Stimulated activated CD4-positive, alpha-beta T cell treated with anti-CD3 and anti-CD28 coated beads, Interleukin-4, amount 100 ng/mL, for 24 hours (primary cell): ENCODE measurements around the gene HMCN1.
"Not testable (repeated sequence)": the region's sequence is repeated elsewhere in the genome, so short reads cannot be mapped to it uniquely, and the experiment has no call there.

Experiments
- DNase-seq: peaks from one replicate; pipeline ENCODE4 v3.0.0-alpha.2; 2020

The HMCN1 gene

DNA sequence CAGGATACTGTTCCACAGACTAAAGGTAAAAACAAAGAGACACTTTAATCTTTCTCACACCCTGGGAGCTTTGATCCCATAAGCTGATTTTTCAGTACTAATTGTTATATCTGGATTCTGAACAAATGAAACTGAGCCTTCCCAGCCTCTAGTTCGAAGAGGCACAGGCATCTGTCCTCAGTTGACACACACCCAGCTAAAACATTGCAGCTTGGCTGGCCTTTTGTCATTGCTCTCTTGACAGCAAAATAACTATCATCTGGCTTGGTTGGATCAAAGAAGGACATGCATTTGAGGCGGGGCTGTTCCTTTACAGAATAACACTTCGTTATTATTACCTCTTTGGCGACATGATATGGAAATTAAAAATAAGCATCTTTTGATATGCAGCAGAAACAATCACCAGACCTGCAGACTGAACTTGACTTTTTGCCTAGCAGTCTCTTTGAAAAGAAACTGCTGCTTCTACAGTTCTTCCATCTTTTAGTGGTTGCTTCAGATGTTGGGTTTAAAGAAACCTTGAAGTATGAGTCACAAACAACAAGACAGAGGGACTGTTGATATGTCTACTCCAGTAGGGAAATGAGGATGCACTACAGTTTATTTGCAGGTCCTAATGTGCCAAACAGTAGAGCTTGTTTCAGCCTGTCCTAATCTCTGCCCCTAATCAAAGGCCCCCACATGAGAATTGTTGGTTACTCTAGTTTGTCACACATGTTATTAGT is 474.4 kb downstream of the HMCN1 start:
- no peak for DNase-seq

- DNase-seq = no peak
These were observed 476.1 kb downstream of the HMCN1 start for GRCh38 chr1:186210258-186210657.

DNA sequence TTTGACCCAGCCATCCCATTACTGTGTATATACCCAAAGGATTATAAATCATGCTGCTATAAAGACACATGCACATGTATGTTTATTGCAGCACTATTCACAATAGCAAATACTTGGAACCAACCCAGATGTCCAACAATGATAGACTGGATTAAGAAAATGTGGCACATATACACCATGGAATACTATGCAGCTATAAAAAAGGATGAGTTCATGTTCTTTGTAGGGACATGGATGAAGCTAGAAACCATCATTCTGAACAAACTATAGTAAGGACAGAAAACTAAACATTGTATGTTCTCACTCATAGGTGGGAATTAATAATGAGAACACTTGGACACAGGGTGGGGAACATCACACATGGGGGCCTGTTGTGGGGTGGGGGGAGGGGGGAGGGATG is 477.4 kb downstream of the HMCN1 start:
- DNase-seq = not testable (repeated sequence)

DNA sequence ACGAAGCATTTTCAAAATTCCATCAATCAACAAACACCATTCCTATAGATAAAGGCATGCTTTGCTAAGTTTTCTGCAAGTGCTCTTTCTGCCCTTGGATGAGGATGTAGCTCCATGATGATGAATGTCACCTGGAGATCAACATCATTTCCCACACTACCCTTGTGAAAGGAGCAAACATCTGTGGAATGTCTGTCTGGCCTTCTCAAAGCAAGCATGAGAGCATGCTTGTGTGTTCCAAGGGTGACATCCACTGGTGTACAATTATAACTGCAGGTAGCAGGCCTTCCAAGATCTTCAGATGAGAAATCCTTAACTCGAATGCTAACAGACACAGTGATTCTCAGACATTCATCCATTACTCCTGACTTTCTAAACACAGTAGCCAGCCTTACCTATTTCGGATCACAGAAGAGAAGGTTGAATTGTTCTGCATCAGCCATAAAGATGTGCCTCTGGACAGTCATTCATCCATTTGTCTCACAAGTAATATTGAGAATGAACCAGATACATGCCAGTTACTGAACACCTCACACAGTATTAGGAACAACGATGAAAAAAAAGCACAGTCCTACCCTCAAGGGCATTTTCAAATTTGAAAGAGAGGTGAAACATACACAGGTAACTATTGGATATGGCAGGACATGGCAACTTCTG is 478.5 kb downstream of the HMCN1 start:
- DNase-seq = no peak

DNA sequence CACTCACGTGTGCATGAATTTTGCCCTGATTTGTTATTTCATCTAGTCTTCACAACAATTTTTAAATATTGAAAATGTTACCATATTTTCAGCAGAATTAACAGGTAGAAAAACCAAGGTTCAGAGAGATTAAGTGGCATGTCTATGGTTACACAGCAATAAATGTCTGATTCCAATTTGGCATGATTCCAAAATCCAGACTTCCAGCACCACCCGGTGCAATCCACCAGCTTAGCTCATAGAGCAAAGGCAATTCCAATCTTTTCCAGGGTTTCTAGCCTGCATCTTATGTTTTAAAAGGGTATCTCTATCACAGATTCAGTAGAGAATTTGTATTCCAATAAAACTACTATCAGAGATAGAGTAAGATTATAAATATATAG is 479.0 kb downstream of the HMCN1 start:
- no peak for DNase-seq

DNA sequence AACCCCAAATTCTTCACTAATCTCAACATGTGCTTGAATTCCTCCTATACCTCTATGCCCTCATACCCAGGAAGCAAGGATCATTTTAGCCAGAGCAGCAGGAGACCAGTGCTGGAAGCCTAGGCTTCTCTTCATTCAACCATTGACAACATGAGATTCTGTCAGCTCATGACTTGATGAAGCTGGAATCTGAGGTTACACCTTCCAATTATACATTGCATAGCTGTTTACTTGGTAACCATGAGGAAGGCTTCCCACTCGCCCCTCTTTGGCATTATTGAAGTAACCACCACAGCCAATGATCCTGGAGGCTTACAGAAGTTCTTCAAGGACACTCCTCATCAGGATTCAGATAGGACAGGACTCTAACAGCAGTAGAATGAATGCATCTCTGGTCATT is 480.6 kb downstream of the HMCN1 start:
- no peak for DNase-seq

DNA sequence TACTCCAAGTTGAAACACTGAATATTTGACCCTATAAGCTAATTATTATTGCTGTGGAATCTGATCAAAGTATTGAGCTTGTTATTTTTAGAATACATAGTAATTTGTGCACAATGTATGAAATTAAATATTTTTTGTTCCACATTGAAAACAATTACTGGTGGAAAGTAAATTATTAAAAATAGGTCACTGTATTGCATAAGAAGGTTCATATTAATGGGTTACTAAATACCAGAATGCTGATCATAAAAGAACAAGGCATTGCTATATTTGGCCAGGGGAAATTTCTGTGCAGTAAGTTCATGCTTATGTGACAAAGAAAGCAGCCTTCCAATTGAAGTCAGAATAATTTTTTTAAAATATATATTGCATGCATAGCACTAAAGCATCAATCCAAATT is 481.4 kb downstream of the HMCN1 start:
- DNase-seq = no peak

DNA sequence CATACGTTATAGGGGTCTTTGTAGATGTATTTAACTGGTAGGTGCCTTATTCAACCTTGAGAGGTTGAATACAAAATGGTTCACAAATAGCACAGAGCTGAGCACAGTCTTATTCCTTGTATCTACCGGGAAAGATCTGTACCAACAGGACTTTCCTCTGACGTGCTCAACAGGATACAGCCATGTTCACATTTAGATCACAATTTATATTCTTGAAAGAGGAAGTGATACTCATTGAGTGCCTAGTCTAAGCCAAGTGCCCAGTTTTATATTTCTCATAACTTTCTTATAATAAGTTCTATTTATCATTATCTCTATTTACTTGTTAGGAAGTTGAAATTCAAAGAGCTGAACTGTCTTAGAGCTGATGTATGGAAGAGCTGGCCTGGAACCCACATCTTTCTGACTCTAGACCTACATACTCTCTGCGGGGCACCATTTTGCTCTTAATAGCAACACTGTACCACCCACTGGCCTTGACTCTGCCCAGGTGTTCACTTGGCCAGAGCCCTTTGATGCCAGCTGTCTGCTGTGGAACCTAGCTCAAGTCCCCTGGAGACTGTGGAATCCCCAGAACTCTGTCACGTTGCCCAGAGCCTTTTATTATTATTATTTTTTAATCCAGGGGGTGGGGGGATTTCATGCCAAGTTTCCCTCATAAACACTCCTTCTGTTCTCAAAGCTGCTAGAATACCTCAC is 484.6 kb downstream of the HMCN1 start:
- no peak for DNase-seq

DNA sequence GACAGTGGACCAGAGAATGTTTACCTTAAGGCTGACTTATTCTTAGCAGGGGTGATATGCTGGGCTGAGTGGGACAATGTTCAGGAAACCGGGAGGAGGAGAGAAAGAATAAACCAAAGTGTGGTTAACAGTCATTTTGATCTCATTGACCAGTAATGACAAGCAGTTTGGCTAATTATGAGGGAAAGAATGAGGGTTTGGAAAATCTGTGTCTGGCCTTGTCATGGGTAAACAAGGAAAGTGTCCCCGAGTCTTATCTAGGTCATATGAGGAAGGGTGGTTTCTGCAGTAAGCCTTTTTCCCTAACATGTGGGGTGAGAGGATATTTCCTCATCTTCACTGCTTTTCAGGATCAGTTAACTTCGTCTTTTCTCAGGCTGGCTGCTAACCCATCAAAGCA is 485.9 kb downstream of the HMCN1 start:
- DNase-seq = no peak

DNA sequence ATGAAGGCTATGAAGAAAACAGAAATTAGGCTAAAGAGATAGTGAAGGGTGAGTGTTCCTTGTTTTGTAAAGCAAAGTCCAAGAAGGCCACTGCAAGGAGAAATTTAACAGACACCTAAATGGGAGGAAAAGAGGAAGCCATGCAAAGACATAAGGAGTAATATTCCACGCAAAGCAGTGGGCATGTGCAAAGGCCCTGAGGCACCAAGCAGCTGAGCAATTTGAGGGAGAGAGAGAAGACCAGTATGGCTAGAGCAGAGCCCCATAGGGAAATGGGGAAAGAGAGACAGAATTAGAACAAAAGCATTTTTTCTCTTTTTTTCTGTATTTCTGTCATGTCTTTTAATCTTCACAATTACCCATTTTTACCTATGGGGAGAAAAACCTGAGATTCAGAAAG is 486.7 kb downstream of the HMCN1 start:
- DNase-seq = no peak

GRCh38 chr1:186225096-186225495 is 490.9 kb downstream of the HMCN1 start:
- DNase-seq = no peak

DNA sequence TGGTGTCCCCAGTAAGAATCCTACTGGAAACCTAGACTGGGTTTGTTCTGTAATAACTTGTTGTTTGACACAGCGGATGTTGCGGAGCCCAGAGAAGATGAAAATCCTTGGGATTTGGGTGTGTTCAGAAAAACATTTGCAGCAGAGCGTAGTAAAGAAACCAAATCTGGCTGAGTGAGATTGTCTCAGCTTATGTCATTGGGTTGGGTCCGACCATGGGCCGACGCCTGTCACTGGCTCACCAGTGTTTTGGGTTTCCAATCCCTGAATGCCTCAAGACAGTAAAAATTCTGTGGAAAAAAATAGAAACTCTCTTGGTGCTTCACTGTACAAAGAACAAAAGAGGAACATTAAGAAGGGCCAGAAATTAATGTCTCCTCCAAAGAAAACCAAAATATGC is 494.6 kb downstream of the HMCN1 start:
- no peak for DNase-seq

- no peak for DNase-seq
These were observed 497.8 kb downstream of the HMCN1 start for GRCh38 chr1:186231861-186232436.

DNA sequence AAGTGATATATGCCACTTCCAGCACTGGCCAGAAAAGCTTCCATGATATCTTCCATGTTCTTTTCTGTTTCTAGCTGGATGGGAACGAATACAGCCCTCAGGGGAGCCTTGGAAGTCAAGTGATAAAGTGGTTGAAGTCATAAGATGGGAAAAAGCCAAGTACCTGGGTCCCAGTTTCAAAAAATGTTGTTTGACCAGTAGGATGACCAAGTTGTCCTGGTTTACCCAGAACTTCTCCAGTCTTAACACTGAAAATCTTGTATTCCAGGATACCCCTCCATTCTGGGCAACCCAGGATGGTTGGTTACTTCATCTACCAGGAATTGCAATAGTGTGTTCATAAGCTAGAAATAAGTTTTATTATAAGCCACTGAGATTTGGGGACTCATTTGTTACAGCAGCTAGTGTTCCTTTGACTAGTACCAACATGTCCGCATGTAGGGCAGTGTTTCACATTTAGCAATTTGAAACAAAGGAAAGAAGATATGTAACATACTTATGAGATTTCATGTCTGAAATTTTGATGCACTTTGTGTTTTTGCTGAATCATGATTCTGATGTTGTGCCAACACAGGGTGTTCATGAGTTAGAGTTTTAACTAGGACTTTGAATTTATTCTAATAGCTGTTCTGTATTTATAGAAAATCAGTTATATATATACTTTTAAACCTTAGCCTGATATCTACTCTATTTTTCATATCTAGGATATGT is 500.9 kb downstream of the HMCN1 start:
- no peak for DNase-seq

DNA sequence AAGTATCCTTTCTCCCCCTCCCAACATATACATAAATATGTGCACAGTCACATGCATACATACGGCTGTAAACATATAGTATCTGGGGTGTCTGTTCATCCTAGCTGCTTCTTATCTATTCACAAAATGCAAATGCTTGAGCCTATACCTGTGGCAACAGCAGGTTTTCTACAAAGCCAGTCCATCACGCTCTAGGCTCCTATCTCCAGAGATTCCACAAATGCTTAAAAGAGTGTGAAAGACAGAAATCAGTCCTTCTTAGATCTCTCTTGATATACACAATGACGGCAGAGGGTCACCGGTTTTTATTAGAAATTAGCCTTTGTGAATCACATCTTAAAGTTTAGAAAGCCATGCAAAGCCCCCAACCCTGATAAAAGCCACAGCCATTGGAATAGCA is 501.5 kb downstream of the HMCN1 start:
- no peak for DNase-seq

DNA sequence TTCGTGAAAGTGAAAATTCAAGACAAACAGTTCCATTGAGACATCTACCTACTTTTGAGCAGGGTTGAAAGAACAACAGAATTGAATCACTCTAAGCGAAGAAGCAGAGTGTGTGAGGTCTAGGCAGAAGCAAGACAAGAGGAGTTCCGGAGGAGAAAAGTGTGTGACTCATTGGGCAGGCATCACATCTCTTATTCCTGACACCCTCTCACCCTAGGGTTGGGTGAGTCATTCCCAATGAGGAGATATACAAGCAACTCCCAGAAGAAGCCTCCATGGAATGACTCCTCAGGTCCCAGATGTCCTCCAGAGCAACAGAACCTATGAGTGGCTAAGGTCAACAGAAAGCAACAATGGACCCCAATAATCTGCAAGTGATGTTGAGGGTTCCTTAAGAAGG is 502.7 kb downstream of the HMCN1 start:
- no peak for DNase-seq

DNA sequence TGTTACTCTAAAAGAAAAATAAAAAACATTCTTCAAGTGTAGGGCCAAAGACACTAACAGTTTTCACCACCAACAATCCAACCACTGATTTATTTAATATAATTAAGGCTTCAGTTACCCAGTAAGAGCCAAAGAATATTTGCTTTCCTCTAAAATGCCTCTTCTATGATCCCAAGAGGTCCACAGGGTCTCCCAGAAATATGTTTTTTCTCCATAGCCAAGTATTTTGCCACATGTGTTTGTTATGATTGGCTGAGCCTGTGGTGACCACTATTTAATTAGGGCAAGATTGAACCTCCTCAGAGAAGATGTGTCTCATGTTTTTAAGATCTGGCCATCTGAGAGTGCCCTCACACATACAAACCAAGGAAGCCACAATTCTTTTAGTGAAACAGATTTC is 505.0 kb downstream of the HMCN1 start:
- no peak for DNase-seq

GRCh38 chr1:186240436-186240835 is 506.2 kb downstream of the HMCN1 start:
- DNase-seq = no peak
